ENCODE data around the gene TBC1D32.
"Not testable (repeated sequence)": the region's sequence is repeated elsewhere in the genome, so short reads cannot be mapped to it uniquely, and the experiment has no call there.

Gene TBC1D32

DNA sequence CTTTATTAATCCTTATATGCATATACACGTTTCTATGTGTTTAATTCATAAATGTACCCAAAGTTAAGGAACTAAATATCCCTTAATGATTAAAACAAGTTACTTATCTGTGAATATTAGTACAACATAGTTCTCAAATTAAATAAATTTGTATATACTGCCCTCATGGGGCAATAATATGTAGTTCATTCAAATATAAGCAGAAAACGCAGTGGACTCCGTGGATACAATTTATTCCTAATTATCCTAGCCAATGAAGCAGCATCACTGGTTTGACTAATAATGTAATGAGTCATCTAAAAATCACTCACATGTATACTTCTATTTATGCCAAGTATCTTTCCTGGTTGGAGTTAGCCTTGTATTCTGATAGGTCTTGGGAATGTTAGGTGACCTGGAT is 111.6 kb downstream of the TBC1D32 start:
- DNase-seq, result no peak

DNA sequence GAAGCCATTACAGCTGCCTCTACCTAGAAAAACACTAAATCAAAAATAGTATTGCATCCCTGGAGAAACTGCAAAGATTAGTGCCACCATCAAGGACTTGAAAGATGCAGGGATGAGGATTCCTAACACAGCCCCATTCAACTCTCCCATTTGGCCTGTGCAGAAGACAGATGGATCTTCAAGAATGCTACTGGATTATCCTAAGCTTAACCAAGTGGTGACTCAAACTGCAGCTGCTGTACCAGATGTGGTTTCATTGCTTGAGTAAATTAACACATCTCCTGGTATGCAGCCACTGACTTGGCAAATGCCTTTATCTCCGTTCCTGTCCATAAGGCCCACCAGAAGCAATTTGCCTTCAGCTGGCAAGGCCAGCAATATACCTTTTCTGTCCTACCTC is 117.4 kb downstream of the TBC1D32 start:
- no peak for DNase-seq

DNA sequence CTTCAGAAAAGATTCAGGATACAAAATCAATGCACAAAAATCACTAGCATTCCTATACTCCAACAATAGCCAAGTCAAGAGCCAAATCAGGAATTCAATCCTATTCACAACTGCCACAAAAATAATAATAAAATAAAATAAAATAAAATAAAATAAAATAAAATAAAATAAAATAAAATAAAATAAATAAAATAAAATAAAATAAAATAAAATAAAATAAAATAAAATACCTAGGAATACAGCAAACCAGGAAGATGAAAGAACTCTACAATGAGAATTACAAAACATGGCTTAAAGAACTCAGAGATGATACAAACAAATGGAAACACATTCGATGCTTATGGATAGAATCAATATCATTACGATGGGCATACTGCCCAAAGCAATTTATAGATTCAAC is 120.9 kb downstream of the TBC1D32 start:
- not testable (repeated sequence) for DNase-seq

DNA sequence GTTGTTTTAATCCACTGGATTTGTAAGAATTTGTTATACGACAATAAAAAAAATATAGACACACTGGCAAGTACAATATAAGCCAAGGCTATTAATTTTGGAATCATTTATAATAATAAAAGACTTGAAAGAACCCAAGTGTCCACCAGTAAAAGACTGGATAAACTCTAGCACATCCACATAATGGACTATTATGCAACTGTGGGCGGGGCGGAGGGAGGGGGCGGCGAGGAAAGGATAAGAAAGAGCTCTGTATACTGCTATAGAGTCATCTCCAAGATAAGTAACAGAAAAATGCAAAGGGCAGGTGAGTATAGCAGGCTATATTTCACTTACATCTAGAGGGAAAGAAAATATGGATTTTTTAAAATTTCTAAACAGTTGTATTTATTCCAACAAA is 123.3 kb downstream of the TBC1D32 start:
- DNase-seq, result no peak

DNA sequence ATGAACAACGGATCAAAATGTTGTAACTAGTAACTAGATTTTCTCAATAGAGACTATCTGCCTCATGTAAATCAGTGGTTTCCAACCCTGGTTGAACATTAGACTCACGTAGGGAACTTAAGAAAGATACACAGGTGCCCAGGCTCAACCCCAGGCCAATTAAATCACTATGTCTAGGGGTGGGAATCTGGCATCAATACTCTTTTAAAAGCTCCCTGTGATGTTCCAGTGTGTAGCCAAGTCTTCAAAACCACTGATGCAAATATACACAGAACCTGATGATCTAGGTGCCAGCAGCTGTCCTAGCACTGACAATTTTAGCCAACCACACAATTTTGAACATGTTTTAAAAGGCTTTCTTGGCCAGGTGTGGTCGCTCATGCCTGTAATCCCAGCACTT is 128.7 kb downstream of the TBC1D32 start:
- DNase-seq, result no peak

DNA sequence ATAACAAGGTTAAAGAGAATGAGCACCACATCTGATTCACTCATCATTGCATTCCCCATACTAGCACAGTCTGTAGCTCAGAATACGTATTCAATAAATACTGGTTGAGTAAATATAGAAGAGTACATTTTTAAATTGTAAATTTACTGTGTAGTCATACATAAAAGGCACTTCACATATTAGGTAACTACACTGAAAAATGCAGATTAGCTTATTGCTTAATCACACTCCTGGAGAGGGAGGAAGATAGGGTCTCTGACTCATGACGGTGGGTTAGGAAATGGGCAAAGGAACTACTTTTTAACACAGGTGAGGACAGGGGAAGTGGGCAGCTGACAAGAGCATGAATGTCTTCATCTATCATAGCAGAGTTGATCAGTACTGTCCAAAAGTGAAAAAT is 133.2 kb downstream of the TBC1D32 start:
- DNase-seq, result no peak

DNA sequence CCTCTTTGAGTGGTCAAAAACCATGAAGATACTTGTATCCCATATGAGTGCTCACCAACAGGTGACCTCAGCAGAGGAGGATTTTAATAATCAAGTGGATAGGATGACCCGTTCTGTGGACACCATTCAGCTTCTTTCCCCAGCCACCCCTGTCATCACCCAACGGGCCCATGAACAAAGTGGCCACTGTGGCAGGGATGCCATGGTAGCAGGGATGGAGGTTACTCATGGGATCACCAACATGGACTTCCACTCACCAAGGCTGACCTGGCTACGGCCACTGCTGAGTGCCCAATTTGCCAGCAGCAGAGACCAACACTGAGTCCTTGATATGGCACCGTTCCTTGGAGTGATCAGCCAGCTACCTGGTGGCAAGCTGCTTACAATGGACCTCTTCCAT is 138.2 kb downstream of the TBC1D32 start:
- not testable (repeated sequence) for DNase-seq

DNA sequence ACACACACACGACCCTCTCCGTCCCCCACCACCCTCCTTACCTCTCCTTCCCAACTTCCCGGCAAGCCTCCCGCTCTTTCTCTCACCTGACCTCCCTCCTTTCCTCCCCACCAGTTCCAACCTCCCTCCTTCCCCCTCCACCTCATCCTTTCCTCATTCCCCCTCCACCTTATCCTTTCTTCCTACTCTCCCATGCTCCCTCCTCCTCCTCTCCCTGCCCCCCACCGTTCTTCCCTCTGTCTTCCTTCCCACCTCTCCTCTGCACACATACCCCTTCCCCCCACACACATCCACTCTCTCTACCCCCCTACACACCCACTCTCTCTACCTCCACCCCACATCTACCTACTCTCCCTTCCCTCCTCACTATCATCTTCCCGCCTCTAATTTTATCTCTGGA is 144.2 kb downstream of the TBC1D32 start:
- DNase-seq, result no peak

DNA sequence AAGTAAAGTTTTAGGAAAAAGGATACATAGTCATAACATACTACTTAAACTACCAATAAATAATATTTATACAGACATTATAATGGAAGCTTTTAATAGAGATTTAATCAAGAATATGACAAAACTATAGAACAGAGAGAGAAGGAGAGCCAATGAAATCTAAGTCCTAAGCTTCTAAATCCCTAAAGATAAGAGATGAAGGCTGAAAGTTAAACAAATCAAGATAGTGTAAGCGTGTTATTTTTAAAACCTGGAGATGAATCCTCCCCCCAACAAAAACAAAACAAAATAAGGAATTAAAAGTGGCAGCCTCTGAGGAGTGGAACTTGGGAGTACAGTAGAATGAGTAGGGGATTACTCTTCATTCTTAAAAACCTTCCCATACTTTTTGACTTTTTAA is 145.9 kb downstream of the TBC1D32 start:
- no peak for DNase-seq

DNA sequence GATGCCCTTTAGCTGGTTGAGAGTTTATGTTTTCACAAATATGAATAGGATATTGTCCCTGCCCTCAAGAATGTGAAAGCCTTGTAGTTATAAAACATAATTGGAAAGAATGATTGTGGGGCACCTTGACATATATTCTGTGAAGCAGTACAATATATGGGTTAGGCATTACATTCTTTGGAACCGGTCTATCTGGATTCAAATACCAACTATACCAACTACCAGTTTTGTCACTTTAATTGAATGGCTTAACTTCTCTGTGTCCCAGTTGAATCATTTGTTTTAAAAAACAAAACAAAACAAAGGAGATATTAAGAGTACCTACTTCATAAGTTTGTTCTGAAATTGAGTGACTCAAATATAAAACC is 146.5 kb downstream of the TBC1D32 start:
- DNase-seq, result no peak

DNA sequence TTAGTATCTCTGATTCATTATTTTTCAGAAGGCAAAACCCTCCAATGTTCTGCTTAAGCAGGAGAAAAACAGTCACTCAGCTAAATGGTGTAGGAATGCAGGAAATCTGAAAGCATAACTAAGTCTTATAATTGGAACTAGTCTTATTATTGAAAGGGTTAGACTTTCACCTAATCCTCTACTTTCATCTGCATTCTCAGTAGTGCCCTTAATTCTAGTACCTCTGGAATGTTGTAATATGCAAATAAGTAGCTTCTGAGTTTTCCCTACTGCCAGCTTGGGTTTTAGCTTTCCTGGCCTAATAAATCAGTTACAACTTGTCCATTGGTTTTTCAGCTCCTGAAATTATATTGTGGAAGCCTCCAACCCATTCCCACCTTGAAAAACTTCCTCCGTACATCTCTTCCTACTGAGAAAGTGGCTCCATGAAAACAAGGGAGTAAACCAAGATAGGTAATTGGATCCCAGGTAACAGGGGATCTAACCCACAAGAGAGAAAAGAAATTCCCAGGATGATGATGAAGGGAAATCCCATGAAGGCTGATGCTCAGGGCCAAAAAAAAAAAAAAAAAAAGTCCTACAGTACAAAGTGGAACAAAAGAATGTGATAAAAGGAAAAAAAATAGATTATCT is 147.0 kb downstream of the TBC1D32 start:
- DNase-seq, result no peak

DNA sequence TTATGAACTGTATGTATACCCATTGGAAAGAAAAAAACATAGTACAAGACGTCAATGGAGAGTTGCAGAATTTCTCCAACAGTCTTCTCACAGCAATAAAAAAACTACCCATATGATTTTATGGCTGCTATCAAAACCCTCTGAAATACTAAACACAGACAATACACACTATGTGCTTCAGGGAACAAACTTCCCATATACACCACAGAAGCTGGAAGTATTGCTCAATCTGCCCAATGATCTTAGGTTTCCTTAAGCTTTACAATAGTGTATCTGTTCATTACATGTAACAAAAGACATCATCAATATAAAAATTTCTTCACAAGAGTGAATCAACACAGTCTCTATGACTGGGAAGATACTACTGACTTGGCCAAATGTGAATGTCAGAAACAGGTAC is 150.5 kb downstream of the TBC1D32 start:
- DNase-seq, result no peak

DNA sequence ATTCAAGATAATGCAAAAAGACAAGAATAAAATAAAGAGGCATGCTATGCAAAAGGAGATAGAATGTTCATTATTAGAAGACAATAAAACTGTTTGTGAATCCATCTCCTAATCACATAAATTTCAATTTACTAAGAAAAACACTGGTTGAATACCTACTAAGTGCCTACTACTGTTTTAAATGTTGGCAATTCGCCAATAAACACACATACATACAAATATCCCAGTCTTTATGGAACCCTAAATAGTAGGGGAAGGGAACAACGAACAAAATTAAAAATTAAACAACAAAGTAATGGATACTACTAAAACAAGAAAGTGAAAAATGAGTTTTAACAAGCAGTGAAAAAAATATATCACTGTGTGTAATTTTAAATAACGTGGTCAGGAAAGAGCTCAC is 158.5 kb downstream of the TBC1D32 start:
- no peak for DNase-seq

DNA sequence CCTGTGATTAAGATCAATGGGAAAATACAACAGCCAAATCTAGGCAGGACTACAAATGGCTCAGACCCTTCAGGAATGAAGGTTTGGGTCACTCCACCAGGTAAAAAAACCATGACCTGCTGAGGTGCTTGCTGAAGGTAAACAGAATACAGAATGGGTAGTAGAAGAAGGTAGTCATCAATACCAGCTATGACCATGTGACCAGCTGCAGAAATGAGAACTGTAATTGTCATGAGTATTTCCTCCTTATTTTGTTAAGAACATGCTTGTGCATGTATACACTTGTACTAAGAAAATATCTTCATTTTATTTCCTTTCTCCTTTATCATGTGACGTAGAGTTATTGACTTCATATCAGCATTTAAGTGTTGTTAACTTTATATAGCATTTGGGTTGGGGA is 161.8 kb downstream of the TBC1D32 start:
- DNase-seq, result not testable (repeated sequence)

DNA sequence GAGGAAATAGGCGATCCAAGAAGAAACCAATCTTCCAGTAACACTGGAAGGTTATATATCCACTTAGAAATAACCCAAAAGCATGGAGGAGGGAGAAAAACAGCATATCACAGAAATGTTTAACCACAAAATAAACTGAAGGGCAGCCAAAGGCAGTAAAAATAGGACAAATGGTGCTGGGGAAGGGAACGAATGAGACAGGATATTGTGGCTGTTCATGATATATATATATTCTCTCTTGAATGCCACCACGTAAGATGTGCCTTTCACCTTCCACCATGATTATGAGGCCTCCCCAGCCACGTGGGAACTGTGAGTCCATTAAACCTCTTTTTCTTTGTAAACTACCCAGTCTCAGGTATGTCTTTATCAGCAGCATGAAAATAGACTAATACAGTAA is 162.4 kb downstream of the TBC1D32 start:
- no peak for DNase-seq

DNA sequence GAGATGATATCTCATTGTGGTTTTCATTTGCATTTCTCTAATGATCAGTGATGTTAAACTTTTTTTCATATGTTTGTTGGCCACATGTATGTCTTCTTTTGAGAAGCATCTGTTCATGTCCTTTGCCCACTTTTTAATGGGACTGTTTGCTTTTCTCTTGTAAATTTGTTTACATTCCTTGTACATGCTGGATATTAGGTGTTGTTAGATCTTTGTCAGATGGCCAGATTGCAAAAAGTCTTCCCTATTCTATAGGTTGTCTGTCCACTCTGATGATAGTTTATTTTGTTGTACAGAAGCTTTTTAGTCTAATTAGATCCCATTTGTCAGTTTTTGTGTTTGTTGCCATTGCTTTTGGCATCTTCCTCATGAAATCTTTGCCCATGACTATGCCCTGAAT is 172.4 kb downstream of the TBC1D32 start:
- DNase-seq, result no peak

DNA sequence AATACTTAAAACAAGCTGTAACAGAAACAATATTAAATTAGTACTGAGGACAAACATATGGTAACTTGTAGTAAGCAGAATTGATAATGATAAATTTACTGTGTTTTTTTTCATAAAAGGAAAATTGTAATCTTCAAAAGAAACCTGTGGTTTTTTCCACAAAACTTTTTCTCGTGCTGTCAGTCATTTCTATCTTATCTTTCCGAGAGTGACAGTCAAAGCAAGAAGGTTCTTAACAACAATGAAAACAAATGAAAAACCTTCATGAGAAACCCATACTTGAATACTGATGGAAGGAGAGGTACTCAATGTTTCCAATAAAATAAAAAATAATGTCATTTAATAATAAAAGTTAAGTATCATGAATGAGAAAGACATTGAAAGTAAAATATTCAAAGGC is 174.0 kb downstream of the TBC1D32 start:
- no peak for DNase-seq

DNA sequence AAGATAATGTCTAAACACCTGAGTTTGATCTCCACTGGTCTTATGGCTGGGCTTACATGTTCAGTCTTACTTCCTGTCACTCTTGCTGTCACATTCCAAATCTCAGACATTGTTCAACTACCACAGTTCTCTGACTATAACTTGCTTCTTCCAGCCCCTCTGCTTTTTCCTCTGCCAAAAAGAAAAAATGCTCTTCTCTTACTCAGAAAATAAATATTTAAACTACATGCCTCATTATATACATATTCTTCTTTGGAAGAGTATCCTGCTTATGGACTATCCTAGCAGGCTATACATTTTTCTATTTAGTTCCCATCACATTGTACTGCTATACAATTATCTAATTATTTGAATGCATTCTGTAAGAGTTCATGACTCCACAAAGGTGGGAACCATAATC is 175.4 kb downstream of the TBC1D32 start:
- DNase-seq, result no peak

DNA sequence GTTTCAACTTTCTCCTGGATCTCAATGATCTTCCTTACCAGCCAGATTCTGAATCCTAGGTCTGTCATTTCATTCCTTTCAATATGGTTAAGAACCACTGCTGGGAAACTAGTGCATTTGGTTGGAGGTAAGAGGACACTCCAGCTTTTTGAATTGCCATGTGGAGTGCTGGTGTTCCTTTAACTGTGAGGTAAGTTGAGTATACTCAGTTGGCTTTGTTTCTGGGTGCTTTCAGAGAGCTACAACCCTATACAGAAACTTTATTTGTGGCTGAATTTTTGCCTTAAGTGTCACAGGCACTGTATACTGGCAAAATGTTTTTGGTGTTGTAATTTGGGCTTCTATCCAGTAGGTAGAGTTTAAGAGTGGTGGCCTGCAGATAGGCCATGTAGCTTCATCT is 175.8 kb downstream of the TBC1D32 start:
- no peak for DNase-seq

DNA sequence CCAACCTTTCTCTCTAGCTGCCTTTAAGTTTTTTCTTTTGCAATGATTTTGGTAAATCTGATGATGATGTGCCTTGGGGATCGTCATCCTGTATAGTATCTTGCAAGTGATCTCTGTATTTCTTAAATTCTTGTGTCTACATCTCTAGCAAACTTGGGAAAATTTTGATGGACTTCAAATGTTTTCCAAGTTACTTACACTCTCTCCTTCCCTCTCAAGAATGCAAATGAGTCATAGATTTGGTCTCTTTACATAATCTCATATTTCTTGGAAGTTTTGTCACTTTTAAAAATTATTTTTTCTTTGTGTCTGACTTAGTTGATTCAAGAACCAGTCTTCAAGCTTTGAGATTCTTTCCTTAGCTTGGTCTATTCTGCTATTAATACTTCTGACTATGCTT is 176.4 kb downstream of the TBC1D32 start:
- DNase-seq, result no peak

DNA sequence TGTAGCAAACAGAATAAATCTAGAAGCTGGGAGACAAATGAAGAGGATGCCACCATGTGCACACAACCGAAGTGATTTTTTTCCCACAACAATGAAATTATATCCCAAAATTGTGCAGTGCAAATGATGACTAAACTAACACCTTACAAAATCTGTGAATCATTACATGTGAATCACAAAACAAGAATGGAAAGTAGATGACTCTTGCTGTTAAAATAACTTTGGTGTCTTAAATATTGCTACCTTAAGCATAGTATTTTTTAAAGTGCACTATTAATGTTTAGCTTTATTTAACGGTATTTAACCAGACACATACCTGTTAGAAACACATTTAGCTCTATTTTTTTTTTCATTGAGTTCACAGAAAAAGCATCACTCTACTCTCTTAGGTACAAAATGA is 190.8 kb downstream of the TBC1D32 start:
- no peak for DNase-seq

DNA sequence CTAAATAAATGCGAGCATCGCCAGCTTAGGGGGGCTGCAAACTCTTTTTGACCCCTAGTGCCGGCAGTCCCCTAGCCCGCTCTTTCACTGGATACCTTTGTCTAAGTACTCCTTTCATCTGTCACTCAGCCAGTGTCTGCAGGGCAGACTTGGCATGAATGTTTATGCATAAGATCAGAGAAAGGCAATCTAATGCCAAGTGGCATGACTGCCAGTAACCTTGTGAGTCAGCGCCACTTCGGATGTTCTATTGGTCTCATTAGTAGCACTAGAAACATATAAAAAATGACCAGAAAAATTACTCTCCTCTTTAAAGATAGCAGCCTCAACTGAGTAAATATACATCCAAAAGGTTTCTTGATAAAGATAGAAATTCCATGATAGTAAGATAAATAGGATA is 192.2 kb downstream of the TBC1D32 start:
- no peak for DNase-seq

DNA sequence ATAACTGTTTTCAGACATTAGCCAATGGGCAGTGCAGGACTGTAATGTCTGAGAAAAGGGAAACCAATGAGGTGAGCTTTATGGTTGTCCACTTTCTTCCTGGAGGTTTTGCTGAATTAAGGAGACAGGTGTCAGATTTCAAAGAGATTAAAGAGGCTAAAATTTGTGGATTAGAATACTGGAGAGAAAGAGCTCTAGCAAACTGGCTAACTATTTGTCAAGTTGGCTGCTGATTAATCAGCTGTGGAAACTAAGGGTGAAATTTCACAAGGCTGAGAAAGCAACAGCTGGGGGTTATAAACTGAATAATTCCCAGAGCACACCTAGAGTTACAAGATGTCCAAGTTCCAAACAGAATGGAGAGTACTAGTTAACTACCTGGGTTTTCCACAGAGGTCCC is 198.9 kb downstream of the TBC1D32 start:
- DNase-seq, result no peak

DNA sequence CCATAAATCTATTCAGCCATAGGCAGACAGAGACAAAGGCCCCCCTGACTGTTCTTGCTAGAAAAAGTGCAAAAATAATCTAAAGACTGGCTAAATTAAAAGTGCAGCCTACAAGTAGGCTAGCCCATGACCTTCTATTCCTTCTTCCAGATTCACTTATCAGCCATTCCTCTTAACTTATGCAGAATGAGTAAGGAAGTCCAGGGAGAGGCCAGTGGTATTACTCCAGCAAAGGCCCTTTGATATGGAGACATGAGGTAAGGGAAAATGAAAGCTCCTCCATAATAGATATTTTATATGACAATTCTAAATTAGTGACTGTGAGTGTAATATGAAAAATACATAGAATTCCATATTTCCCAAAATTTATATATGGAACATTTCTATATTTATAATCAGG is 199.4 kb downstream of the TBC1D32 start:
- no peak for DNase-seq

DNA sequence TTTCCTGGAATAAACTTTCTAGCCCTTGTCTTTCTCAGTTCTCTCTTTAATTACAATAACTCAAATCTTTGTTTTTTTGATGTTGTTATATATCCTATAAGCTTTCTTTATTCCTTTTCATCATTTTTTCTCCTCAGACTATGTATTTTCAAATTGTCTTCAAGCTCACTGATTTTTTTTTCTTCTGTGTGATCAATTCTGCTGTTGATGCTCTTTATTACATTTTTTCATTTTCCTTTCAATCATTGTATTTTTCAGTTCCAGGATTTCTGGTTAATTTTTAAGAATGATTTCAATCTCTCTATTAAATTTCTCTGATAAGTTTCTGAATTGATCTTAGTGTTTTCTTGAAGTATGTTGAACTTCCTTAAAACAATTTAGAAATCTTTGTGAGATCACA is 209.7 kb downstream of the TBC1D32 start:
- no peak for DNase-seq

DNA sequence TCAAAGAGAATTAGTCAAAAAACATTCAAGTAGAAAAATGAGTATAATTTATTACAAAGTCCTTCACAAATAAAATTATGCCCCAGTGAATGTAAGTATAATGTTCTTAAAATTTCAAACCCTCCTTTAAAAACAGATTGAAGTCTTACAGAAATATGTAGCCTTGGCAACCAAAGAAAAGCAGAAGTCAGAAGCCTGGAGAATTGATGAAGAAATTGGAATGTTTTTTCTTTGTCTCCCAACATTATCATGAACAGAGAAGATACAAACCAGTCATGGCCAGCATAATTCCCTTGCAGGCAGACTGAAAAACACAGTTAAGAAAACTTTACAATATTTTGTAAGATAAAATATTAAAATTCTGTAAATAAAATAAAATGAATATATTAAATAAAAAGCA is 221.9 kb downstream of the TBC1D32 start:
- DNase-seq, result no peak

Data from cerebellar nuclear complex (tissue), 1 donor.